H1 (cell line): ENCODE measurements around the gene RBM18. TPM values are rescaled to one million over a fixed set of nuclear protein-coding genes. Genes with fewer than 3 reads are reported as not detected.

Experiments used
- ATF3 ChIP-seq: IDR thresholded peaks from 2 replicates; pipeline ENCODE4 v1.6.1; 2011; ENCODE audit warnings: low read depth, mild to moderate bottlenecking, low read length; ENCODE audit not compliant: insufficient read depth
- PHF8 ChIP-seq: fragments of 200-600 bp; sonication (generic); conservative IDR thresholded peaks from 2 replicates; pipeline ENCODE4 v1.7.1; 2012; ENCODE audit warnings: low read depth, mild to moderate bottlenecking, inconsistent platforms, low read length, moderate library complexity
- RAD21 ChIP-seq, 2 experiments: IDR thresholded peaks in 1 of 2; conservative IDR thresholded peaks in 1 of 2; 2 replicates each; pipeline ENCODE4 v1.6.1; 2011; ENCODE audit warnings: low read depth in 2 of 2, low read length in 2 of 2, improper control_type of control experiment in 1 of 2, inconsistent platforms in 1 of 2, mild to moderate bottlenecking in 1 of 2, moderate library complexity in 1 of 2
- SIRT6 ChIP-seq: IDR thresholded peaks from one replicate; pipeline ENCODE4 v1.7.1; 2012; ENCODE audit warnings: low read length, inconsistent platforms
- TCF12 ChIP-seq: IDR thresholded peaks from 2 replicates; pipeline ENCODE4 v1.6.1; 2011; ENCODE audit warnings: low read depth, mild to moderate bottlenecking, low read length
- polyA plus RNA-seq, 7 experiments: library from polyadenylated mRNA; depleted of rRNA in 3 of 7; stranded (reverse) in 5 of 7; unstranded in 2 of 7; fragments of >200 nt in 5 of 7; fragments of 200-250 nt in 2 of 7; gene quantifications; 1 replicate in 5 of 7; 2 replicates in 1 of 7; 4 replicates in 1 of 7; pipeline versions ENCODE4 v1.2.1 to v1.2.3, GENCODE V29; 2011 to 2013; ENCODE audit warnings: missing spikeins in 2 of 7, mixed read lengths in 2 of 7
- total RNA-seq: library from RNA; stranded (reverse); fragmentation: NEBNext Ultra II Directional; extraction: Animal tissue kit (Norgen Biotek cat#: 25700); gene quantifications from 2 replicates; pipeline ENCODE4 v1.2.1, GENCODE V29; 2021

The RBM18 gene
- total and polyA plus RNA-seq, 2 of the 8 experiments (the other 6 are each of a cell fraction or from before 2014, with no cell fraction given): 5.9 to 14.3 TPM

- TF ChIP-seq PHF8 (no peak), TCF12 (no peak), SIRT6 (no peak), RAD21 (IDR thresholded peaks at IDR 0.05 in 1 of 2, conservative IDR thresholded peaks at IDR 0.05 in 1 of 2; ENCODE audit: low read depth in 2 of 2, low read length in 2 of 2) (no peak), ATF3 (no peak)
Measured at GRCh38 chr9:122287214-122287720, 22.6 kb upstream of the RBM18 start (continued).
